HG02798 (cell line): ENCODE measurements around the gene PIP4K2A.

ENCODE experiments used
- ATAC-seq: cut with Tn5 transposase; IDR thresholded peaks from one replicate; pipeline ENCODE4 v1.9.1; 2021; ENCODE audit warnings: mild to moderate bottlenecking; ENCODE audit not compliant: unreplicated experiment, poor library complexity

The PIP4K2A gene

GRCh38 chr10:22570733-22571430 is 143.5 kb downstream of the PIP4K2A start:
- no peak for ATAC-seq

GRCh38 chr10:22570234-22570633 is 144.1 kb downstream of the PIP4K2A start:
- ATAC-seq, result no peak

- no peak for ATAC-seq
Measured at GRCh38 chr10:22568928-22569327, 145.4 kb downstream of the PIP4K2A start.

- ATAC-seq, result no peak
Measured at GRCh38 chr10:22564060-22564459, 150.3 kb downstream of the PIP4K2A start.

- ATAC-seq, result no peak
Measured at GRCh38 chr10:22561909-22562308, 152.5 kb downstream of the PIP4K2A start.

GRCh38 chr10:22560913-22561239 is 153.5 kb downstream of the PIP4K2A start:
- ATAC-seq, result no peak

- ATAC-seq, result no peak
Measured at GRCh38 chr10:22560096-22560912, 154.1 kb downstream of the PIP4K2A start.

- no peak for ATAC-seq
Measured at GRCh38 chr10:22557321-22557720, 157.1 kb downstream of the PIP4K2A start.

GRCh38 chr10:22556774-22557173 is 157.6 kb downstream of the PIP4K2A start:
- no peak for ATAC-seq

- ATAC-seq, result no peak
Measured at GRCh38 chr10:22554461-22555182, 159.8 kb downstream of the PIP4K2A start.

- no peak for ATAC-seq
Measured at GRCh38 chr10:22553452-22553995, 160.9 kb downstream of the PIP4K2A start.

GRCh38 chr10:22552888-22553378 is 161.4 kb downstream of the PIP4K2A start:
- no peak for ATAC-seq

GRCh38 chr10:22551681-22552365 is 162.6 kb downstream of the PIP4K2A start:
- ATAC-seq, result no peak

GRCh38 chr10:22550732-22551131 is 163.6 kb downstream of the PIP4K2A start:
- no peak for ATAC-seq

- ATAC-seq, result no peak
Measured at GRCh38 chr10:22548344-22548743, 166.0 kb downstream of the PIP4K2A start.

GRCh38 chr10:22545643-22546042 is 168.7 kb downstream of the PIP4K2A start:
- no peak for ATAC-seq

GRCh38 chr10:22544325-22545068 is 169.9 kb downstream of the PIP4K2A start:
- no peak for ATAC-seq

- no peak for ATAC-seq
Measured at GRCh38 chr10:22542773-22543172, 171.6 kb downstream of the PIP4K2A start.

- ATAC-seq, result no peak
Measured at GRCh38 chr10:22541900-22542299, 172.5 kb downstream of the PIP4K2A start.
